Activated naive CD4-positive, alpha-beta T cell treated with Interleukin-2 at 50 U/mL for 16 hours (primary cell): ENCODE results near the gene MGMT.

Experiments
- DNase-seq: peaks from one replicate; pipeline ENCODE4 v3.0.0-alpha.2; 2020

The MGMT gene

GRCh38 chr10:129659508-129660268 lies 192.6 kb downstream of the MGMT start:
- DNase-seq = no peak

- no peak for DNase-seq
These were observed 193.5 kb downstream of the MGMT start for GRCh38 chr10:129660569-129660968.

- no peak for DNase-seq
These were observed 195.4 kb downstream of the MGMT start for GRCh38 chr10:129662426-129662825.

GRCh38 chr10:129670124-129670523 lies 203.1 kb downstream of the MGMT start:
- DNase-seq = no peak

GRCh38 chr10:129673292-129673691 lies 206.3 kb downstream of the MGMT start:
- DNase-seq = no peak

- DNase-seq = no peak
These were observed 208.2 kb downstream of the MGMT start for GRCh38 chr10:129675027-129675769.

- DNase-seq = no peak
These were observed 209.0 kb downstream of the MGMT start for GRCh38 chr10:129676014-129676413.

GRCh38 chr10:129677377-129677927 lies 210.4 kb downstream of the MGMT start:
- no peak for DNase-seq

GRCh38 chr10:129678186-129678585 lies 211.1 kb downstream of the MGMT start:
- no peak for DNase-seq

GRCh38 chr10:129679207-129679606 lies 212.2 kb downstream of the MGMT start:
- no peak for DNase-seq

- no peak for DNase-seq
These were observed 213.8 kb downstream of the MGMT start for GRCh38 chr10:129680661-129681344.

GRCh38 chr10:129681856-129682255 lies 214.8 kb downstream of the MGMT start:
- DNase-seq = no peak

GRCh38 chr10:129683519-129683918 lies 216.5 kb downstream of the MGMT start:
- no peak for DNase-seq

- no peak for DNase-seq
These were observed 216.9 kb downstream of the MGMT start for GRCh38 chr10:129683920-129684319.

GRCh38 chr10:129685271-129685670 lies 218.2 kb downstream of the MGMT start:
- no peak for DNase-seq

GRCh38 chr10:129689671-129690071 lies 222.6 kb downstream of the MGMT start:
- DNase-seq = no peak

GRCh38 chr10:129690248-129691070 lies 223.4 kb downstream of the MGMT start:
- DNase-seq = no peak

- no peak for DNase-seq
These were observed 225.7 kb downstream of the MGMT start for GRCh38 chr10:129692695-129693094.

GRCh38 chr10:129693382-129693781 lies 226.3 kb downstream of the MGMT start:
- DNase-seq = no peak

GRCh38 chr10:129694184-129694583 lies 227.1 kb downstream of the MGMT start:
- no peak for DNase-seq

GRCh38 chr10:129694691-129695243 lies 227.7 kb downstream of the MGMT start:
- DNase-seq = no peak

GRCh38 chr10:129695671-129696070 lies 228.6 kb downstream of the MGMT start:
- DNase-seq = no peak
